ENCODE measurements around the gene SULT4A1.

Gene SULT4A1

GRCh38 chr22:43837666-43838065 lies 24.6 kb downstream of the SULT4A1 start:
- no peak for DNase-seq
- TF ChIP-seq GATA1 (IDR thresholded peaks at IDR 0.05; ENCODE audit: low read depth, low read length), result no peak
- no peak for TF ChIP-seq POLR2A (IDR thresholded peaks at IDR 0.05; ENCODE audit: low read length)

- no peak for TF ChIP-seq POLR2A (IDR thresholded peaks at IDR 0.05; ENCODE audit: low read length)
- no peak for TF ChIP-seq GATA1 (IDR thresholded peaks at IDR 0.05; ENCODE audit: low read depth, low read length)
- DNase-seq, result no peak
Observed at GRCh38 chr22:43835736-43836135, 26.6 kb downstream of the SULT4A1 start.

- no peak for TF ChIP-seq POLR2A (IDR thresholded peaks at IDR 0.05; ENCODE audit: low read length)
- TF ChIP-seq GATA1 (IDR thresholded peaks at IDR 0.05; ENCODE audit: low read depth, low read length), result no peak
- no peak for DNase-seq
Observed at GRCh38 chr22:43835166-43835565, 27.1 kb downstream of the SULT4A1 start.

GRCh38 chr22:43833286-43834240 lies 28.8 kb downstream of the SULT4A1 start:
- DNase-seq, result no peak
- TF ChIP-seq GATA1 (IDR thresholded peaks at IDR 0.05; ENCODE audit: low read depth, low read length) (no peak), POLR2A (IDR thresholded peaks at IDR 0.05; ENCODE audit: low read length) (no peak)

- no peak for DNase-seq
Observed at GRCh38 chr22:43832393-43833265, 29.7 kb downstream of the SULT4A1 start.

DNA sequence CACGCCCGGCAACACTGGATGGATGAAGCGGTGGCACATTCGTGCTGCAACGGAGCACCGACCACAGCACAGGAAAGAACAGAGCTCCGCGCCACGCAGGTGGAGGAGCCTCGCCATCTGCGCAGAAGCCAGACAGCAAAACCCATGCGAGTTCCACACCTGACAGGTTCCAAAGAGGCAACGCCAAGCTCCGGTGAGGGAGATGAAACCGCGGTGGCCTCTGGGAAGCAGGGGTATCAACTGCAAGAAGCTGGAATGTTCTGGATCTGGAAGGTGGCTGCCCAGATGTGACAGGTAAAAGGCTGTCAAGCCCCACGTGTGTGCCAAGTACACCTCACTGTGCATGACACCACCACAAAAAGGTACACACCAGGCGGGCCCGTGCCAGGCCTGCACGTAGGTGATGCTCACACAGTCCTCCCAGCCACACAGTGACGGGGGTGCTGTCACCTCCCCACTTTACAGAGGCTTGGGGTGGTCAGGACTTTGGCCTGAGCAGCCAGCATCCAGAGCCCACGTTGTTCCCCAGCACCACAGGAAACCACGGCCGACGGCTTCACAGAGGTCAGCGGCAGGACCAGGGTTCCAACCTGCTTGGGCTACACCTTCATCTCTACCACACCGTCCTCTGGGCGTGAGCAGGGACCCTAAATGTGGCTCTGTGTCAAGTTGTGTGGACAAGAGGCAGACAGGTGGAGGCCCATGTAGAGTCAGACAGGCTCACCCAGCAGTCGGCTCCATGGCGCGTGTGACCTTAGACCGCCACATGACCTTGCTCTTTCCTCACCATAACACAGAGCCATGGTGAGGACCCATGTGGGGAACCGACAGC lies 30.5 kb downstream of the SULT4A1 start:
- TF ChIP-seq GATA1 (IDR thresholded peaks at IDR 0.05; ENCODE audit: low read depth, low read length), result no peak
- no peak for TF ChIP-seq POLR2A (IDR thresholded peaks at IDR 0.05; ENCODE audit: low read length)
- no peak for DNase-seq

More at GRCh38 chr22:43832393-43833265, 29.7 kb downstream of the SULT4A1 start:
- TF ChIP-seq GATA1 (IDR thresholded peaks at IDR 0.05; ENCODE audit: low read depth, low read length), result no peak
- no peak for TF ChIP-seq POLR2A (IDR thresholded peaks at IDR 0.05; ENCODE audit: low read length)

- no peak for TF ChIP-seq POLR2A (IDR thresholded peaks at IDR 0.05; ENCODE audit: low read length)
- no peak for TF ChIP-seq GATA1 (IDR thresholded peaks at IDR 0.05; ENCODE audit: low read depth, low read length)
Observed at GRCh38 chr22:43830931-43831560, 31.3 kb downstream of the SULT4A1 start.

DNA sequence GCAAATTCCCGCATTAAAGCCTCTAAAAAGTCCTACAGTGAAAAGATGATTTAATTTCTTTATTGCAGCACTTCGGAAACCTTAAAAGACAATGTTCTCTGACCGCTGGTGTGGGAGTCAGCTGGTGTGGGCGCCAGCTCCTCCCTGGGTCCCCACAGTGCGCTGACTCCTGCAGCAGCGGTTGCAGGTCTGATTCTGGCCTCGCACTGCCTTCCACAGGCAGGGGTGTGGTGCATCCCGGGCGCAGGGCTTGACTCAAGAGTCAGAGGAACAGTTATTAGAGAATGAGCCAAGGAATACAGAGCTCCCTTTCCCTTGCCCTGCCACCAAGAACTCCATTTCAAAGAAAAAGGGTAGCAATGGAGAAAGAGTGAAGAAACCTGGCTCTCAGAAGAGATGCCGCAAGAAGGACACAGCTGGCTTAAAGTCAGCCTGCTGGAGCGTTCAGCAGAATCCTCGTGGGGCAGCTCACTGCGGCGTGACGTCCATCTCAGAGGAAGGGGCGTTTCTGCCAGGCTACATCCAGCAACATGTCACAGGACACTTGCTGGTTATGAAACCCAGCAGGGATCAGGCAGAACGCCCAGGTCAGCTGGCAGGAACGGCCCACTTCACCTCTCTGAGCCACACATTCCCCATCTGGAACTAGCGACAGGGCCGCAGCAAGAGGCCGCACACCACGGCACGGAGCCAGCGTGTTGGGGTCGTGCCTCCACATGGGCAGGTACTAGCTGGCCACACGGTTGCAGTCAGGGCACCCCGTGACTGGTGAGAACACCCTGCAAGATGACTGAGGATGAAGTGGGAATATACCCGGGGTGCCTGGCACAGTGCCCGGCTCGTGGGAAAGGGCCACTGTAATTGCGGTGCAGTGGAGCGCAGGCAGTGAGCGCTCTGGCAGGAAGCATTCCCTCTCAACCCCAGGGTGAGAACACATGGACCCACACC lies 32.1 kb downstream of the SULT4A1 start:
- TF ChIP-seq GATA1 (IDR thresholded peaks at IDR 0.05; ENCODE audit: low read depth, low read length) (no peak), POLR2A (IDR thresholded peaks at IDR 0.05; ENCODE audit: low read length) (no peak)

More at GRCh38 chr22:43830931-43831560, 31.3 kb downstream of the SULT4A1 start:
- no peak for DNase-seq

DNA sequence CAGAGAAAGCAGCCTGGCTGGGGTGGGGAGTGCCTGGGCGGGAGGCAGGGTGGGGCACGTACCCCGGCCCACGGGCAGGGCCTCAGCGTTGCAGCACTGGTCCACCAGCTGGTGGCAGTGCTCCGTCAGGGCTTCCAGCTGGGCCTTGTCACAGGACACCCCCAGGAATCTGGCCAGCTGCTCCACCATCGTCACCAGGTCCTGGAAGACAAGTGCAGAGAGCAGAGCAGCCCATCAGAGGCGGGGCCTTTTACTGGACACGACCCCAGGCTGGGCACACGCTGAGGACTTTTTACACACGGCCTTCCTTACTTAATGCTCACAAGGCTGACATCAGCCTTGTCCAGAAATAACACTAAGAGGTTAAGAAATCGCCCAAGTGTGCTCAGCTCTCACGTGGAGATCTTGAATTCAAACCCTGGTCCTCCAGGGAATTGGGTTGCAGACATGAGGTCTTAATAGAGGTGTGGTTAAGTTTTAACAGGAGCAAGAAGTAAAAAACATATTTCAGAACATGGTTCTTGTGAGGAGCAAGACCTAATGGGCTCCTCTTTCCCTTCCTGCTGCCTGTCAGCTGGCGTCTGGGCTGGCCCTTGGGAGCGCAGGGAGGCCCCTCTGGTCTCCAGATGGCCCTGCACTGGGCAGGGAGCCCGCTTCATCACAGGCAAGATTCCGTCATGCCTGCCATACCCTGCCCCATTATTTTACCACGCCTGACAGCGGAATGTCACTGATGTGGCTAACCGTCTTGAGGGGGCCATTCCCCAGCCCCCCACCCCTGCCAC lies 33.1 kb downstream of the SULT4A1 start:
- TF ChIP-seq POLR2A (IDR thresholded peaks at IDR 0.05; ENCODE audit: low read length) (no peak), GATA1 (IDR thresholded peaks at IDR 0.05; ENCODE audit: low read depth, low read length) (no peak)
- DNase-seq, result no peak

More for the DNA sequence above, 32.1 kb downstream of the SULT4A1 start:
- no peak for DNase-seq

- TF ChIP-seq POLR2A (IDR thresholded peaks at IDR 0.05; ENCODE audit: low read length), result no peak
- TF ChIP-seq GATA1 (IDR thresholded peaks at IDR 0.05; ENCODE audit: low read depth, low read length), result no peak
- DNase-seq, result no peak
Observed at GRCh38 chr22:43828725-43828997, 33.7 kb downstream of the SULT4A1 start.

DNA sequence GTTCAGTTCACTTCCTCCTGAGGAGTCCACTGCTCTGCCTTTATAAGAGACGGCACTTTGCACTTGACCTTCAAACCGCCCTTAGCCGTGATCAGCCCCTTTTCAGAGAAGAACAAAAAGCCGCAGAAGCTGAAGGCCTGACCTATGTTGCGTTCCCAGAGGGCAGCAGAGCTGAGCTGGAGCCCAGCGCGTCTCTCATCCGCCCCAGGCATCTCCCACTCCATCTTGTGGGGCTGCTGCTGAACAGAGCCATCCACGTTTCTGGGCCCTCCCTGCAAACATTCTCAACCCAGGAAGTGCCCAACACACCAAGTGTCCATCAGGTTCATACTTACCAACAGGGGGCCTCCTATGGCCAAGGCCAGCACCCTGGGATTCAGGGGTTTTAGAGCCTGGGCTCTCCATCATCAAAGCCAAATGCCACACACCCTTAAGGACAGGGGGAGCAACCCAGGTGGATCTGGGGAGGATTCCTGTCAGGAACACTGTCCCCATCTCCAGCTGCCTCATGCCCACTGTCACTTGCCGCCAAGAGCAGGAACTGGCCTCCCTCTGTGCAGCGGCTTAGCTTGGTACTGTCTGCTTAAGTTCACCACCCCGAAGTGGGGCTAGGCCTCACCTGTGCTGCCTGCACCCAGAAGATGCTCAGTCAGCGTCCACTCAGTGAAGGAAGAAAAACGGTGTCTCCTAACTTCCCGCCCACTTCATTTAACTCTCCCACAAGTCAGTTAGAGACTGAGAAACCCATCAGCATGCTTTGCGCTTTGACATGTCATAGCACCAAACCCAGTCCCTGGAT lies 34.2 kb downstream of the SULT4A1 start:
- no peak for DNase-seq
- TF ChIP-seq GATA1 (IDR thresholded peaks at IDR 0.05; ENCODE audit: low read depth, low read length), result no peak

Measured in erythroblast (primary cell).